Retina (tissue), 1 donor: Measurements from ENCODE around the gene TYW3.

Experiments used
- DNase-seq: peaks from one replicate; pipeline ENCODE4 v3.0.0-alpha.2; 2016

The TYW3 gene

DNA sequence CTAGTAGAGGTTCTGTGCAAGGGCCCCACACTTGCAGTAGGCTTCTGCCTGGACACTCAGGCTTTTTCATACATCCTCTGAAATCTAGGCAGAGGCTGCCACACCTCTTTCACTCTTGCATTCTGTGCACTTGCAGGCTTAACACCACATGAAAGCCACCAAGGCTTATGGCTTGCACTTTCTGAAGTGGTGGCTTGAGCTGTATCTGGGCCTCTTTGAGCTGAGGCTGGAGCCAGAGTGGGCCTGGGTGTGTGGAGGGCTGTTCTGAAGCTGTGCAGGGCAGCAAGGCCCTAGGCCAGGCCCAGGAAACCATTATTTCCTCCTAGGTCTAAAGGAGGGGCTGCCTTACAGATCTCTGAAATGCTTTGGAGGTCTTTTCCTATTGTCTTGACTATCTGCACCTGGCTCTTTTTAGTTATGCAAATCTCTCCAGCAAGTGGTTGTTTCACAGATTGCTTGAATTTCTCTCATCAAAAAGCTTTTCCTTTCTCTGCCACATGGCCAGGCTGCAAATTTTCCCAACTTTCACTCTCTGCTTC lies 66.2 kb downstream of the TYW3 start:
- DNase-seq, result no peak

GRCh38 chr1:74811436-74812179 lies 78.7 kb downstream of the TYW3 start:
- no peak for DNase-seq

DNA sequence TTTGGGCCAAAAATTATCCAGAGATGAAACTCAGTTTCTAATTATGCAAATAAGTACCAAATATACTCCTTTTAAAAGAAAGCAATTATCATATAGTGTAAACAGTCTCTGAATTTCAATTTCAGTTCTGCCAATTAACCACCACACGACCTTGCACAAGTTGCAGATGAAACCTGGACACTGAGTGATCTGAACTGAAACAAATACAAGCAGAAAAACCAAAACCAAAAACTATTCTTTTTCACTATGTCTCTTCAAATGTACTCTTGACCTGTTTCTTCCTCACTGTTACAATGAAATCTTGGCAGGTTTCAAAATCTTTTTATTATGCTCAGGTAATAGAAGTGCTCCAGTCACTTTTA lies 79.2 kb downstream of the TYW3 start:
- DNase-seq, result no peak
